GM12873 (cell line): Measurements from ENCODE around the gene DPT.

Experiments
- TF ChIP-seq, protein P1 (sequence below): IDR thresholded peaks from 2 replicates; pipeline ENCODE4 v1.5.1; 2012; ENCODE audit warnings: low read depth, mild to moderate bottlenecking, moderate library complexity, low read length, control low read depth; ENCODE audit not compliant: insufficient read depth; ENCODE audit errors: missing control alignments

Gene DPT

DNA sequence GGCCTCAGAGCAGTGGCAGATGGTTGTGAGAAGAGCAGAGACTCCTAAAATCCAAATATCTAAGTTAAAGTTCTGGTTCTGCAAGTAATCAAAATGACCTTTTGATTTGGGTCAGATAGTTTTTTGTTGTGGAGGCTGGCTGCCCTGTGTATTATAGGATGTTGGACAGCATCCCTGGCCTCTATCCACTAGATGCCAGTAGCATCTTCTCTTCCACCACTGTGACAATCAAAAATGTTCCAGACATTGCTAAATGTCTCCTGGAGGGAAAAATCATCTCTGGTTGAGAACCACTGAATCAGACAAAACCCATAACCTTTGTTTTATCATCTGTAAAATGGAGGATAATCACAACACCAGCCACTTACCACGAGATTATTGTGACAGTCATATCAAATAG, 5.9 kb upstream of the DPT start:
- TF ChIP-seq, protein P1, sequence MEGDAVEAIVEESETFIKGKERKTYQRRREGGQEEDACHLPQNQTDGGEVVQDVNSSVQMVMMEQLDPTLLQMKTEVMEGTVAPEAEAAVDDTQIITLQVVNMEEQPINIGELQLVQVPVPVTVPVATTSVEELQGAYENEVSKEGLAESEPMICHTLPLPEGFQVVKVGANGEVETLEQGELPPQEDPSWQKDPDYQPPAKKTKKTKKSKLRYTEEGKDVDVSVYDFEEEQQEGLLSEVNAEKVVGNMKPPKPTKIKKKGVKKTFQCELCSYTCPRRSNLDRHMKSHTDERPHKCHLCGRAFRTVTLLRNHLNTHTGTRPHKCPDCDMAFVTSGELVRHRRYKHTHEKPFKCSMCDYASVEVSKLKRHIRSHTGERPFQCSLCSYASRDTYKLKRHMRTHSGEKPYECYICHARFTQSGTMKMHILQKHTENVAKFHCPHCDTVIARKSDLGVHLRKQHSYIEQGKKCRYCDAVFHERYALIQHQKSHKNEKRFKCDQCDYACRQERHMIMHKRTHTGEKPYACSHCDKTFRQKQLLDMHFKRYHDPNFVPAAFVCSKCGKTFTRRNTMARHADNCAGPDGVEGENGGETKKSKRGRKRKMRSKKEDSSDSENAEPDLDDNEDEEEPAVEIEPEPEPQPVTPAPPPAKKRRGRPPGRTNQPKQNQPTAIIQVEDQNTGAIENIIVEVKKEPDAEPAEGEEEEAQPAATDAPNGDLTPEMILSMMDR, result no peak

DNA sequence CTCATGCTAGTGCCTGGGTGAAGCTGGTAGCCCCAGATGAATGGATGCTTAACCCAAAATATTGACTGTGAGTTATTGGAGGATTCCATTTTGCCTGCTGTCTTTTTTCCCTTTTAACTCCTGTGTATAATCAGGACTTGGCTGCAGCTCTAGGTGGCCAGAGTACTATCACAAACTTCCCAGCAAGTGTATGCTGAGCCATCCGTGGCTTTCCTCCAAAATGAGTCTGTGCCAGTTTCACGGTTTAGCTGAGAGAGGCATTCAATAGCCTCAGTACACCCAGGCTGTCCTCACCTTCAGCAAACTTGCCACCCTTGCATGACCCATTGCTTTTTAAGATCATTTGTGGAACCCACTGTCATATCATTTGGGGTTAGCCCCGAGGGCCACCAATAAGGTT, 5.3 kb upstream of the DPT start:
- TF ChIP-seq, protein P1, result no peak

DNA sequence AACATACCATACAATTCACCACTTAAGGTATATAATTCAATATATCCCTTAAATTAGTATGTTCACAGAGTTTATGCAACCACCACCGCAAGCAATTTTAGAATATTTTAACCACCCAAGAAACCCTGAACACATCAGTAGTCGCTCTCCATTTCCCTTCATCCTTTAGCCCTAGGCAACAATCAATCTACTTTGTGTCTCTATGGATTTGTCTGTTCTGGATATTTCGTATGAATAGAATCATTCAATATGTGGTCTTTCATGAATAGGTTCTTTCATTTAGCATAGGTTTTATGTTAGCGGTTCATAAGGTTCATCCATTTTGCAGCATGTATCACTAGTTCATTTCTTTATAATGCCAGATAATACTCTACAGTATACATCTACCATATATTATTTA, 4.2 kb upstream of the DPT start:
- TF ChIP-seq, protein P1, result no peak

DNA sequence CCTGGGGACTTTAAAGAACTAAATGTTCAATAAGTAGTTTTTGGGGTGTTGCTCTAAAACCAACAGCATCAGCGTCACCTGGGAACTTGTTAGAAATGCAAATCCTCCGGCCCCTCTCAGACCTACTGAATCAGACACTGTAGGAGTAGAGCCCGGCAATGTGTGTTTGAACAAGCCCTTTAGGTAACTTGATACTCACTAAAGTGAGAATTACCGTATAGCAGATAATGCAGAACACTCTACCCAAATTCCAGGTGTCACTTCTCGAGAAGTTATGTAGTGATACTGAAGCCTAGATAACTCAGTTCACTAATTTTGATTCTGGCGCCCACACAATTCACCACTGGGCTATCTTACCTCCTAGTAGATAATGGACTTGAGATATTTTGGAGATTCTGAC, 3.7 kb upstream of the DPT start:
- TF ChIP-seq, protein P1, result no peak

DNA sequence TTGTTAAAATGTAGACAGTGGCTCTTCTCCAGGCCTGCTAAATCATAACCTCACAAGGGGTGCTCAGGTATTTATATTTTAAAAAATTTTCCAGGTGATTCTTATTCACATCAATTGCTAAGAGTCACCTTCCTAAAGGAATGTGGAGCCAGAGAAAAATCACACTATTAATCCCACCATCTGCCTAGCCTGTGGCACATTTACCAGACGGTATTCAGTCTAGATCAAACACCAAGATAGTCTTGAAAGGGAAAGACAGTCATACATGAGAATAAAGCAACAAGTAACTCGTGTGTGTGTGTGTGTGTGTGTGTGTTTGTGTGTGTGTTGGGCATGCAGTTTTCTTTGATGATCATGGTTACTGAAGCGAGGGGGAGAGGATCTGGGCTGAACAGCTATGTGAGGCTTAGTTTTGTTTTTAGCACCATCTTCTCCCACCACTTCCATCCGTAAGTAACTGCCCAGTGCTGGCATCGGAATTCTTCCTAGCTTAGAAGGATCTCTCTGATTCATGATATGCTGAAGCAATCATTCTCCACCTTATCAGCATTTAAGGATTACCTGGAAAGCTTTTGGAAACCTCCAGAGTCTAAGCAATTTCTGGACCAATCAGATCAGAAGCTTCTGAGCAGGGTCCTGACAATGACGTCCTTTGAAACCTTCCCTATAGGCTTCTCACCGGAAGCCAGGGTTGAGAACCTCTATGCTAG, 2.4 kb upstream of the DPT start:
- TF ChIP-seq, protein P1, result no peak

DNA sequence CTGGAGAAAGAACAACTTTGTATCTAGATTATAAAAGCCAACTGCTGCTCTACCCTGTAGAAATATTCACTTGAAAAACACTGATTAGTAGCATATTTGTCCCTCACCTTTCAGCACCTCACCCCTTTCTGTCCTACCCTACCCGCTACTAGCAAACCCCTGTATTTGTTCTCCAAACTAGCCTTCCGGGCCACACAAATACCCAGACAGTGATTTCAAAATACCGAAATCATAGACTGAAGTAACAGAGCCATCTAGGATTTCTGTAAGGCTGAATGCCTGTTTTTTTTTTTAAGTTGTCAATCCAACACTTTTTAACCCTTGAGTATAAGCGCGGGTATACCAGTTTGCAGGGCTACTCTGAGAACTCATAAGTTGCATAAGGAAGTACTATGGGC, 398 bp upstream of the DPT start:
- TF ChIP-seq, protein P1, result no peak

DNA sequence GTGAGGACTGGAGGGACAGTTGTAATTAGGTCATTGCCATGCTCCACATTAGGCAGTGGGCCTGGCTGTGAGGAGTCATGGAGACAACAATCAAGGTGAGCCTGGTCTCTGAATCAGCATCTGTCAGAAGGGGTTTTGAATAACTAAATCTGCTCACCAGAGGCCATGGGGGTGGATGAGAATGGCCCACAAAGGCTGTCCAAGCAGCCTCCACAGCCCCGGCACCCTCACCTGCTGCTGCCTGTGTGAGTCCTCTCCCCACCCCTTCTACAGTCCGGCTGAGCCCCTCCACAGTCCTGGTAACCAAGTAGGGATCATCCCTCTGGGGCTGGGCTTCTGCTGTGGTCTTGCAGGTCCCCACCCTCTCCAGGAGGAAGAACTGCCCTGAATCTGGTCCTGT, 2.3 kb downstream of the DPT start:
- TF ChIP-seq, protein P1, result no peak

DNA sequence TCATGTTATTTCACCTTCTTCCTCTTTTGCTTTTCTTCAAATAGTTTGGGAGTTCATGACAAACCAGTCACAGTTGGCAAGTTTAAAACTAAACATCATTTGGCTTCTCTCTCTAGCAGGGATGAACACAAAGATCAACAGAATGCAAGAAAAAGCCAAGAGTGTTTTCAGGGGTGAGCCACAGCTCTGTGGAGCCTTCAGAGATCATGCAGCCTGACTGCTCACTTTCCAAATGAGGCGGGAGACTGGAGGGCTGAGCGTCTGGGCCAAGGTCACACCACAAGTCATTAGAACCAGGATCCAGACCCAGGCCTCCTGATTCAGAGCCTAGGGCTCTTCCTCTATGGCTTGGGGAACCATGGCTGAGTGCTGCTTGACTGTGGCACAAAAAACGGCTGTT, 2.7 kb downstream of the DPT start:
- TF ChIP-seq, protein P1, result no peak
